ENCODE data around the gene PCYT2. TPM values are rescaled to one million over a fixed set of nuclear protein-coding genes. Genes with fewer than 3 reads are reported as not detected.

Gene PCYT2
- polyA plus RNA-seq, 1 donor (not counting 4 experiments of a cell fraction or from before 2014, with no cell fraction given): 38.1 TPM

DNA sequence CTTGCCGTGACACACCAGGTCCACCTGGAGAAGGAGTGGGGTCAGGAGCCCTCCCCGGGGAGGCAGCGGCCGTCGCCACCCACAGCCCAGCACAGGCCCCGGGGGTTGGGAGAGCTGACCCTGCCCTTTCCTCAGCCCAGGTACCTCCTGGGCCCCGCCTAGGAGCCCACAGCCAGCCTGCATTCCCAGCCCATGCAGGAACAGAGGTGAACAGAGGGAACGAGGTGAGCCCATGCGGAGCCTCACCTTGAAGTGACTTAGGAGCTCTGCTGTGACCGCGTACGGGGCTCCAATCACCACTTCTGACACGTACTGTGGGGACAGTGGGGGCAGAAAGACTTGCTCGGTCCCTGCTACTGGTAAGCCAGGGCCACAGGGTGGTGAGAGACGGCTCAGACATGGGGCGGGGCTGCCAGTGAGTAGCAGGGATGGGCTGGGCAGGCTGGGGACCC is 5.7 kb downstream of the PCYT2 start:
- no peak overlapping the region for H3K27ac ChIP-seq (ENCODE audit: control insufficient read depth, insufficient read depth, low read length)
- H3K4me2 ChIP-seq (ENCODE audit: control insufficient read depth, extremely low read depth, insufficient read depth, low read depth, low read length): no peak overlapping the region
- no peak for DNase-seq (ENCODE audit: low read depth, low spot score)
- H3K9ac ChIP-seq (ENCODE audit: control insufficient read depth, extremely low read depth, insufficient read depth, low read length): no peak overlapping the region
- H3K9me3 ChIP-seq (ENCODE audit: control insufficient read depth, low read depth, low read length): no peaks in the 10 kb centered on the region
- peaks cover 14% of the 10 kb centered on the region for H3K4me1 ChIP-seq (ENCODE audit: control insufficient read depth, extremely low read depth, insufficient read depth, low read length)
- H2AFZ ChIP-seq (ENCODE audit: control insufficient read depth, low read length): no peak overlapping the region
- TF ChIP-seq CTCF (optimal IDR thresholded peaks at IDR 0.05 in 1 of 3, IDR thresholded peaks at IDR 0.05 in 1 of 3, conservative IDR thresholded peaks at IDR 0.05 in 1 of 3; ENCODE audit: extremely low read depth in 1 of 3, insufficient read depth in 2 of 3, low read length in 3 of 3) (no peak), EZH2 (IDR thresholded peaks at IDR 0.05; ENCODE audit: low read length) (no peak)
- peaks cover 15% of the 10 kb centered on the region for H3K79me2 ChIP-seq (ENCODE audit: control insufficient read depth, insufficient read depth, low read length)
- H4K20me1 ChIP-seq (ENCODE audit: control insufficient read depth, extremely low read depth, insufficient read depth, low read length): peaks cover 6% of the 10 kb centered on the region
- peaks cover 23 to 27% of the 10 kb centered on the region in 2 experiments for H3K36me3 ChIP-seq (ENCODE audit: control insufficient read depth in 2 of 2, extremely low read depth in 1 of 2, insufficient read depth in 2 of 2, low read length in 2 of 2)
- no peak overlapping the region for H3K4me3 ChIP-seq (ENCODE audit: control insufficient read depth in 2 of 3, extremely low read depth in 1 of 3, insufficient read depth in 2 of 3, low read depth in 1 of 3, low read length in 3 of 3)
- H3K27me3 ChIP-seq (ENCODE audit: control insufficient read depth, extremely low read depth, insufficient read depth, low read length): no peaks in the 10 kb centered on the region
- H3K9me1 ChIP-seq (ENCODE audit: control insufficient read depth, extremely low read depth, insufficient read depth, low read length): peaks cover 3% of the 10 kb centered on the region
- dilution Hi-C loops (cut with MboI; ENCODE audit: extremely low pct_ligation_motif_present, low sequenced_read_pairs): no loop called here
- FAIRE-seq: no peak

- no peak overlapping the region for H3K27ac ChIP-seq (ENCODE audit: control insufficient read depth, insufficient read depth, low read length)
- H3K9me3 ChIP-seq (ENCODE audit: control insufficient read depth, low read depth, low read length): no peaks in the 10 kb centered on the region
- FAIRE-seq (no peak), DNase-seq (ENCODE audit: low read depth, low spot score) (no peak)
- no peaks in the 10 kb centered on the region for H3K27me3 ChIP-seq (ENCODE audit: control insufficient read depth, extremely low read depth, insufficient read depth, low read length)
- H3K79me2 ChIP-seq (ENCODE audit: control insufficient read depth, insufficient read depth, low read length): peaks cover 8% of the 10 kb centered on the region
- dilution Hi-C loops (cut with MboI; ENCODE audit: extremely low pct_ligation_motif_present, low sequenced_read_pairs): no loop called here
- H3K9ac ChIP-seq (ENCODE audit: control insufficient read depth, extremely low read depth, insufficient read depth, low read length): no peak overlapping the region
- H4K20me1 ChIP-seq (ENCODE audit: control insufficient read depth, extremely low read depth, insufficient read depth, low read length): peaks cover 9% of the 10 kb centered on the region
- H3K4me3 ChIP-seq (ENCODE audit: control insufficient read depth in 2 of 3, extremely low read depth in 1 of 3, insufficient read depth in 2 of 3, low read depth in 1 of 3, low read length in 3 of 3): no peak overlapping the region
- no peaks in the 10 kb centered on the region for H3K9me1 ChIP-seq (ENCODE audit: control insufficient read depth, extremely low read depth, insufficient read depth, low read length)
- TF ChIP-seq CTCF (optimal IDR thresholded peaks at IDR 0.05 in 1 of 3, IDR thresholded peaks at IDR 0.05 in 1 of 3, conservative IDR thresholded peaks at IDR 0.05 in 1 of 3; ENCODE audit: extremely low read depth in 1 of 3, insufficient read depth in 2 of 3, low read length in 3 of 3) (no peak), EZH2 (IDR thresholded peaks at IDR 0.05; ENCODE audit: low read length) (no peak)
- no peak overlapping the region for H2AFZ ChIP-seq (ENCODE audit: control insufficient read depth, low read length)
- no peak overlapping the region for H3K4me2 ChIP-seq (ENCODE audit: control insufficient read depth, extremely low read depth, insufficient read depth, low read depth, low read length)
- H3K4me1 ChIP-seq (ENCODE audit: control insufficient read depth, extremely low read depth, insufficient read depth, low read length): peaks cover 14% of the 10 kb centered on the region
- peaks cover 23 to 33% of the 10 kb centered on the region in 2 experiments for H3K36me3 ChIP-seq (ENCODE audit: control insufficient read depth in 2 of 2, extremely low read depth in 1 of 2, insufficient read depth in 2 of 2, low read length in 2 of 2)
Measured at GRCh38 chr17:81904600-81905423, 6.4 kb downstream of the PCYT2 start.

Data from keratinocyte (primary cell).